Erythroblast (primary cell): ENCODE measurements around the gene XPA.

Experiments used
- GATA1 ChIP-seq: IDR thresholded peaks from 2 replicates; pipeline ENCODE4 v1.6.1; 2011; ENCODE audit warnings: low read depth, mild to moderate bottlenecking, control low read depth, low read length, moderate library complexity
- POLR2A ChIP-seq: IDR thresholded peaks from 2 replicates; pipeline ENCODE4 v1.6.1; 2011; ENCODE audit warnings: mild to moderate bottlenecking, low read length

- no peak for TF ChIP-seq POLR2A
- no peak for TF ChIP-seq GATA1
Observed at GRCh38 chr9:97704345-97704677, 7.2 kb upstream of the XPA start.
